H1 (cell line): ENCODE results near the gene CAST. TPM values are rescaled to one million over a fixed set of nuclear protein-coding genes. Genes with fewer than 3 reads are reported as not detected.

ENCODE experiments used
- BRCA1 ChIP-seq: IDR thresholded peaks from 2 replicates; pipeline ENCODE4 v1.6.1; 2012; ENCODE audit warnings: low read depth, low read length, improper control_type of control experiment
- KDM4A ChIP-seq: IDR thresholded peaks from one replicate; pipeline ENCODE4 v1.7.1; 2012; ENCODE audit warnings: low read depth, mild to moderate bottlenecking, moderate library complexity, low read length, inconsistent platforms; ENCODE audit not compliant: severe bottlenecking
- POU5F1 ChIP-seq: IDR thresholded peaks from 2 replicates; pipeline ENCODE4 v1.6.1; 2011; ENCODE audit warnings: low read depth, mild to moderate bottlenecking, low read length, moderate library complexity
- RAD21 ChIP-seq, 2 experiments: IDR thresholded peaks in 1 of 2; conservative IDR thresholded peaks in 1 of 2; 2 replicates each; pipeline ENCODE4 v1.6.1; 2011; ENCODE audit warnings: low read depth in 2 of 2, low read length in 2 of 2, improper control_type of control experiment in 1 of 2, inconsistent platforms in 1 of 2, mild to moderate bottlenecking in 1 of 2, moderate library complexity in 1 of 2
- YY1 ChIP-seq: IDR thresholded peaks from 2 replicates; pipeline ENCODE4 v1.6.1; 2011; ENCODE audit warnings: low read depth, mild to moderate bottlenecking, low read length
- polyA plus RNA-seq, 7 experiments: library from polyadenylated mRNA; depleted of rRNA in 3 of 7; stranded (reverse) in 5 of 7; unstranded in 2 of 7; fragments of >200 nt in 5 of 7; fragments of 200-250 nt in 2 of 7; gene quantifications; 1 replicate in 5 of 7; 2 replicates in 1 of 7; 4 replicates in 1 of 7; pipeline versions ENCODE4 v1.2.1 to v1.2.3, GENCODE V29; 2011 to 2013; ENCODE audit warnings: missing spikeins in 2 of 7, mixed read lengths in 2 of 7
- total RNA-seq: library from RNA; stranded (reverse); fragmentation: NEBNext Ultra II Directional; extraction: Animal tissue kit (Norgen Biotek cat#: 25700); gene quantifications from 2 replicates; pipeline ENCODE4 v1.2.1, GENCODE V29; 2021
- TF ChIP-seq, protein P1 (sequence below): fragments of 300-600 bp; sonication (generic); IDR thresholded peaks from 2 replicates; pipeline ENCODE4 v1.7.1; 2012; ENCODE audit warnings: low read length, moderate library complexity, mild to moderate bottlenecking, inconsistent platforms; ENCODE audit not compliant: insufficient replicate concordance

The CAST gene
- total and polyA plus RNA-seq, 2 of the 8 experiments (the other 6 are each of a cell fraction or from before 2014, with no cell fraction given): 9.0 to 48.2 TPM

DNA sequence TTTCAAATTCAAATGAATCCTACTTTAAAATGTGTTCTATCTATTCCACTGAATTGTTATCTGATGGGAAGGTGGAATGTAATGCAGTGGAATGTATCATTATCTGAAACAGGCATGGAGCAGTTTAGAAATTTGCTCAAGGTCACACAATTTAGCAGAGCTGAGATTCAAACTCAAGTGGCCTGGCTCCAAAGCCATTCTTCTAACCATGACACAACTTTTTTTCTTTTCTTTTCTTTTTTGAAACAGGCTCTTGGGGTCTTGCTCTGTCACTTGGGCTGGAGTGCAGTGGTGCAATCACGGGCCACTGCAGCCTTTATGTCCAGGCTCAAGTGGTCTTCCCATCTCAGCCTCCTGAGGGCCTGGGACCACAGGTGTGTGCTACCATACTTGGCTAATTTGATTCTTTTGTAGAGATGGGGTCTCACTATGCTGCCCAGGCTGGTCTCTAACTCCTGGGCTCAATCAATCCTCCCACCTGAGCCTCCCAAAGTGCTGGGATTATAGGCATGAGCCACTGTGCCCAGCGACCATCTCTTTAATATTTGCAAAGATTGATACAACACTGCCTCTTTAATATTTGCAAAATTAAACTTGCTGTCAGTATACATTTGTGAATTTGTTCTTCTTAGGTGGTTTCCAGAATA, 50.0 kb downstream of the CAST start (continued):
- TF ChIP-seq, protein P1, sequence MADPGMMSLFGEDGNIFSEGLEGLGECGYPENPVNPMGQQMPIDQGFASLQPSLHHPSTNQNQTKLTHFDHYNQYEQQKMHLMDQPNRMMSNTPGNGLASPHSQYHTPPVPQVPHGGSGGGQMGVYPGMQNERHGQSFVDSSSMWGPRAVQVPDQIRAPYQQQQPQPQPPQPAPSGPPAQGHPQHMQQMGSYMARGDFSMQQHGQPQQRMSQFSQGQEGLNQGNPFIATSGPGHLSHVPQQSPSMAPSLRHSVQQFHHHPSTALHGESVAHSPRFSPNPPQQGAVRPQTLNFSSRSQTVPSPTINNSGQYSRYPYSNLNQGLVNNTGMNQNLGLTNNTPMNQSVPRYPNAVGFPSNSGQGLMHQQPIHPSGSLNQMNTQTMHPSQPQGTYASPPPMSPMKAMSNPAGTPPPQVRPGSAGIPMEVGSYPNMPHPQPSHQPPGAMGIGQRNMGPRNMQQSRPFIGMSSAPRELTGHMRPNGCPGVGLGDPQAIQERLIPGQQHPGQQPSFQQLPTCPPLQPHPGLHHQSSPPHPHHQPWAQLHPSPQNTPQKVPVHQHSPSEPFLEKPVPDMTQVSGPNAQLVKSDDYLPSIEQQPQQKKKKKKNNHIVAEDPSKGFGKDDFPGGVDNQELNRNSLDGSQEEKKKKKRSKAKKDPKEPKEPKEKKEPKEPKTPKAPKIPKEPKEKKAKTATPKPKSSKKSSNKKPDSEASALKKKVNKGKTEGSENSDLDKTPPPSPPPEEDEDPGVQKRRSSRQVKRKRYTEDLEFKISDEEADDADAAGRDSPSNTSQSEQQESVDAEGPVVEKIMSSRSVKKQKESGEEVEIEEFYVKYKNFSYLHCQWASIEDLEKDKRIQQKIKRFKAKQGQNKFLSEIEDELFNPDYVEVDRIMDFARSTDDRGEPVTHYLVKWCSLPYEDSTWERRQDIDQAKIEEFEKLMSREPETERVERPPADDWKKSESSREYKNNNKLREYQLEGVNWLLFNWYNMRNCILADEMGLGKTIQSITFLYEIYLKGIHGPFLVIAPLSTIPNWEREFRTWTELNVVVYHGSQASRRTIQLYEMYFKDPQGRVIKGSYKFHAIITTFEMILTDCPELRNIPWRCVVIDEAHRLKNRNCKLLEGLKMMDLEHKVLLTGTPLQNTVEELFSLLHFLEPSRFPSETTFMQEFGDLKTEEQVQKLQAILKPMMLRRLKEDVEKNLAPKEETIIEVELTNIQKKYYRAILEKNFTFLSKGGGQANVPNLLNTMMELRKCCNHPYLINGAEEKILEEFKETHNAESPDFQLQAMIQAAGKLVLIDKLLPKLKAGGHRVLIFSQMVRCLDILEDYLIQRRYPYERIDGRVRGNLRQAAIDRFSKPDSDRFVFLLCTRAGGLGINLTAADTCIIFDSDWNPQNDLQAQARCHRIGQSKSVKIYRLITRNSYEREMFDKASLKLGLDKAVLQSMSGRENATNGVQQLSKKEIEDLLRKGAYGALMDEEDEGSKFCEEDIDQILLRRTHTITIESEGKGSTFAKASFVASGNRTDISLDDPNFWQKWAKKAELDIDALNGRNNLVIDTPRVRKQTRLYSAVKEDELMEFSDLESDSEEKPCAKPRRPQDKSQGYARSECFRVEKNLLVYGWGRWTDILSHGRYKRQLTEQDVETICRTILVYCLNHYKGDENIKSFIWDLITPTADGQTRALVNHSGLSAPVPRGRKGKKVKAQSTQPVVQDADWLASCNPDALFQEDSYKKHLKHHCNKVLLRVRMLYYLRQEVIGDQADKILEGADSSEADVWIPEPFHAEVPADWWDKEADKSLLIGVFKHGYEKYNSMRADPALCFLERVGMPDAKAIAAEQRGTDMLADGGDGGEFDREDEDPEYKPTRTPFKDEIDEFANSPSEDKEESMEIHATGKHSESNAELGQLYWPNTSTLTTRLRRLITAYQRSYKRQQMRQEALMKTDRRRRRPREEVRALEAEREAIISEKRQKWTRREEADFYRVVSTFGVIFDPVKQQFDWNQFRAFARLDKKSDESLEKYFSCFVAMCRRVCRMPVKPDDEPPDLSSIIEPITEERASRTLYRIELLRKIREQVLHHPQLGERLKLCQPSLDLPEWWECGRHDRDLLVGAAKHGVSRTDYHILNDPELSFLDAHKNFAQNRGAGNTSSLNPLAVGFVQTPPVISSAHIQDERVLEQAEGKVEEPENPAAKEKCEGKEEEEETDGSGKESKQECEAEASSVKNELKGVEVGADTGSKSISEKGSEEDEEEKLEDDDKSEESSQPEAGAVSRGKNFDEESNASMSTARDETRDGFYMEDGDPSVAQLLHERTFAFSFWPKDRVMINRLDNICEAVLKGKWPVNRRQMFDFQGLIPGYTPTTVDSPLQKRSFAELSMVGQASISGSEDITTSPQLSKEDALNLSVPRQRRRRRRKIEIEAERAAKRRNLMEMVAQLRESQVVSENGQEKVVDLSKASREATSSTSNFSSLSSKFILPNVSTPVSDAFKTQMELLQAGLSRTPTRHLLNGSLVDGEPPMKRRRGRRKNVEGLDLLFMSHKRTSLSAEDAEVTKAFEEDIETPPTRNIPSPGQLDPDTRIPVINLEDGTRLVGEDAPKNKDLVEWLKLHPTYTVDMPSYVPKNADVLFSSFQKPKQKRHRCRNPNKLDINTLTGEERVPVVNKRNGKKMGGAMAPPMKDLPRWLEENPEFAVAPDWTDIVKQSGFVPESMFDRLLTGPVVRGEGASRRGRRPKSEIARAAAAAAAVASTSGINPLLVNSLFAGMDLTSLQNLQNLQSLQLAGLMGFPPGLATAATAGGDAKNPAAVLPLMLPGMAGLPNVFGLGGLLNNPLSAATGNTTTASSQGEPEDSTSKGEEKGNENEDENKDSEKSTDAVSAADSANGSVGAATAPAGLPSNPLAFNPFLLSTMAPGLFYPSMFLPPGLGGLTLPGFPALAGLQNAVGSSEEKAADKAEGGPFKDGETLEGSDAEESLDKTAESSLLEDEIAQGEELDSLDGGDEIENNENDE: no peak
- TF ChIP-seq BRCA1 (no peak), YY1 (no peak), KDM4A (no peak), POU5F1 (no peak), RAD21 (IDR thresholded peaks at IDR 0.05 in 1 of 2, conservative IDR thresholded peaks at IDR 0.05 in 1 of 2; ENCODE audit: low read depth in 2 of 2, low read length in 2 of 2) (no peak)
